BJ (cell line): Measurements from ENCODE around the gene DLG2. TPM values are rescaled to one million over a fixed set of nuclear protein-coding genes. Genes with fewer than 3 reads are reported as not detected.
"Not testable (repeated sequence)": the region's sequence is repeated elsewhere in the genome, so short reads cannot be mapped to it uniquely, and the experiment has no call there.

ENCODE experiments used
- CTCF ChIA-PET: fragments of 350-600 bp; formaldehyde crosslinking; extraction: SDS; loops from one replicate; lab custom pipeline; 2021; ENCODE audit warnings: antibody characterized with exemption, inconsistent platforms; lab: Yijun Ruan, JAX
- POLR2A ChIA-PET: fragments of 300-600 bp; sonication (Branson Sonifier 250); formaldehyde crosslinking; extraction: SDS; loops from one replicate; lab custom pipeline; 2021; ENCODE audit warnings: antibody characterized with exemption; lab: Charles Lee
- DNase-seq: peaks from one replicate; pipeline ENCODE4 v3.0.0-alpha.2; 2011; ENCODE audit warnings: low read depth
- H3K27me3 ChIP-seq: 2 replicates; pipeline ENCODE4 v1.6.0; 2011; ENCODE audit warnings: low read length; ENCODE audit not compliant: control insufficient read depth, insufficient read depth
- H3K36me3 ChIP-seq: 2 replicates; pipeline ENCODE4 v1.5.1; 2011; ENCODE audit warnings: low read length; ENCODE audit not compliant: control insufficient read depth, insufficient read depth
- H3K4me3 ChIP-seq: 2 replicates; pipeline ENCODE4 v1.5.1; 2011; ENCODE audit warnings: low read depth, mild to moderate bottlenecking, control low read depth, low read length
- polyA plus RNA-seq: library from polyadenylated mRNA; depleted of rRNA; stranded (reverse); fragments of >200 nt; gene quantifications from 2 replicates; pipeline ENCODE4 v1.2.3, GENCODE V29; 2011
- TF ChIP-seq, protein P1 (sequence below): IDR thresholded peaks from 2 replicates; pipeline ENCODE4 v1.5.1; 2011; ENCODE audit warnings: low read depth, mild to moderate bottlenecking, control low read depth, inconsistent platforms, low read length, moderate library complexity; ENCODE audit not compliant: insufficient read depth

DLG2 gene
- polyA plus RNA-seq, 1 experiment: 0.28 TPM

DNA sequence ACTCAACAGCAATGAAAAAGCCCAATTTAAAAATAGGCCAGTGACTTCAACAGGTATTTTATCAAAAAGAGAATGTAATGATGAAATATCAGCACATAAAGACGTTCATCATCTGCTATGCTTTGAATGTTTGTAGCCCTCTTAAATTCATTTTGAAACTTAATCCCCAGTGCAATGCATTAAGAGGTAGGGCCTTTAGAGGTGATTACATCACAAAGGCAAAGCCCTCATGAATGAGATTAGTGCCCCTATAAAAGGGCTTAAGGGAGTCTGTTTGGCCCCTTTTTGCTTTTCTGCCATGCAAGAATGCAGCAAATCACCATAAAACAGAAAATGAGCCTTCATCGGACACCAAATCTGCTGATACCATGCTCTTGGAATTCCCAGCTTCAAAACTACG is 637.0 kb downstream of the DLG2 start:
- H3K4me3 ChIP-seq: no peak overlapping the region
- no peaks in the 10 kb centered on the region for H3K36me3 ChIP-seq
- ChIA-PET CTCF (no interaction called here), POLR2A (no interaction called here)
- no peaks in the 10 kb centered on the region for H3K27me3 ChIP-seq
- no peak for DNase-seq
- TF ChIP-seq, protein P1, sequence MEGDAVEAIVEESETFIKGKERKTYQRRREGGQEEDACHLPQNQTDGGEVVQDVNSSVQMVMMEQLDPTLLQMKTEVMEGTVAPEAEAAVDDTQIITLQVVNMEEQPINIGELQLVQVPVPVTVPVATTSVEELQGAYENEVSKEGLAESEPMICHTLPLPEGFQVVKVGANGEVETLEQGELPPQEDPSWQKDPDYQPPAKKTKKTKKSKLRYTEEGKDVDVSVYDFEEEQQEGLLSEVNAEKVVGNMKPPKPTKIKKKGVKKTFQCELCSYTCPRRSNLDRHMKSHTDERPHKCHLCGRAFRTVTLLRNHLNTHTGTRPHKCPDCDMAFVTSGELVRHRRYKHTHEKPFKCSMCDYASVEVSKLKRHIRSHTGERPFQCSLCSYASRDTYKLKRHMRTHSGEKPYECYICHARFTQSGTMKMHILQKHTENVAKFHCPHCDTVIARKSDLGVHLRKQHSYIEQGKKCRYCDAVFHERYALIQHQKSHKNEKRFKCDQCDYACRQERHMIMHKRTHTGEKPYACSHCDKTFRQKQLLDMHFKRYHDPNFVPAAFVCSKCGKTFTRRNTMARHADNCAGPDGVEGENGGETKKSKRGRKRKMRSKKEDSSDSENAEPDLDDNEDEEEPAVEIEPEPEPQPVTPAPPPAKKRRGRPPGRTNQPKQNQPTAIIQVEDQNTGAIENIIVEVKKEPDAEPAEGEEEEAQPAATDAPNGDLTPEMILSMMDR: no peak

DNA sequence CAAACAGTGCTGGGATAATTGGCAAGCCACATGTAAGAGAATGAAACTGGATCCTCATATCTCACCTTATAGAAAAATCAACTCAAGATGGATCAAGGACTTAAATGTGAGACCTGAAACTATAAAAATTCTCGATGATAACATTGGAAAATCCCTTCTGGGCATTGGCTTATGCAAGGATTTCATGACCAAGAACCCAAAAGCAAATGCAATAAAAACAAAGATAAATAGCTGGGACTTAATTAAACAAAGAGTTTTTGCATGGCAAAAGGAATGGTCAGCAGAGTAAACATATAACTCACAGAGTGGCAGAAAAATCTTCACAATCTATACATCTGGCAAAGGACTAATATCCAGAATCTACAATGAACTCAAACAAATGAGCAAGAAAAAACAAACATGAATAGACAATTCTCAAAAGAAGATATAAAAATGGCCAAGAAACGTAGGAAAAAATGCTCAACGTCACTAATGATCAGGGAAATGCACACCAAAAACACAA is 639.4 kb downstream of the DLG2 start:
- POLR2A ChIA-PET, DNase-seq, CTCF ChIA-PET, H3K36me3 ChIP-seq, H3K4me3 ChIP-seq, H3K27me3 ChIP-seq: not testable (repeated sequence)

DNA sequence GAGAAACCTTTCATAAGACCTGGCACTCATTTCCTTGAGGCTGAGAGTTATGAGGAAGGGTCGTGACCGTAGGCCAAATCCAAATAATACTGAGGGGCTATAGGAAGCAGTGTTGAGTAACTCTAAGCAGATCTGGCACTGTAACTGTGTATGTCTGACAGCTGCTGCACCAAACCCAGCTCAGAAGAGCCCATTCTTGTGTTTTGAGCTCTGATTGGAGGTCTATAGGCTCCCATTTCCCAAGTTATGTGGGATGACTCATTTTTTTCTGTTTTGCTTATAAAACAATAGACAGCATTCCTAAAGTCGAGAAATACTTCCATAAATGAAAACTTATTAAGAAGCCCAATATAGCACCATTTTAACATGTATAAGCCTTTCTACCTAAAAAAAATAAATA is 645.8 kb downstream of the DLG2 start:
- H3K36me3 ChIP-seq: no peaks in the 10 kb centered on the region
- TF ChIP-seq, protein P1: no peak
- ChIA-PET CTCF (interaction anchor here (0.6 kb wide), 1 partner anchor 45 kb away, joined by 3 read pairs; no protein-coding TSS in a partner anchor), POLR2A (no interaction called here)
- DNase-seq: no peak
- H3K4me3 ChIP-seq: no peak overlapping the region
- no peaks in the 10 kb centered on the region for H3K27me3 ChIP-seq

DNA sequence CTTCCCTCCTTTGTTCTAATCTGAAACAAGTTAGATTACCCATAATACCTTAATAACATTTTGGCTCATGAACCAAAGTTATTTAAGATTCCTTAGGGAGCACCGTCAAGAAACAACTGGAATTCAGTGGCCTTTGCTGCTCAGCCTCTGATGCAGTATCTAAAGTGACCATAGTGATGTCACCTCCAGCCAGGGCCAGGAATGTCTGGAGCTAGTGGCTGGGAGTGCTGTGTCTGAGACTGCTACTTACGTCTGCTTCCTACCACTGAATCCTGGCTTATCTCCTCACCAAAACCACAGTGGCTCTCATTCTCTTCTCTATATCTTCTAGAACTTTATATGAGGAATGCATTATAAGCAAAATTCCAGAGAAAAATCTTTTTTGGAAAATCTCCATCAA is 658.0 kb downstream of the DLG2 start:
- Histone ChIP-seq H3K27me3 (no peaks in the 10 kb centered on the region), H3K4me3 (no peak overlapping the region), H3K36me3 (no peaks in the 10 kb centered on the region)
- TF ChIP-seq, protein P1: no peak
- no peak for DNase-seq
- POLR2A ChIA-PET: no interaction called here
- CTCF ChIA-PET: interaction anchor here (0.8 kb wide), 1 partner anchor 24 kb away, joined by 3 read pairs; no protein-coding TSS in a partner anchor

DNA sequence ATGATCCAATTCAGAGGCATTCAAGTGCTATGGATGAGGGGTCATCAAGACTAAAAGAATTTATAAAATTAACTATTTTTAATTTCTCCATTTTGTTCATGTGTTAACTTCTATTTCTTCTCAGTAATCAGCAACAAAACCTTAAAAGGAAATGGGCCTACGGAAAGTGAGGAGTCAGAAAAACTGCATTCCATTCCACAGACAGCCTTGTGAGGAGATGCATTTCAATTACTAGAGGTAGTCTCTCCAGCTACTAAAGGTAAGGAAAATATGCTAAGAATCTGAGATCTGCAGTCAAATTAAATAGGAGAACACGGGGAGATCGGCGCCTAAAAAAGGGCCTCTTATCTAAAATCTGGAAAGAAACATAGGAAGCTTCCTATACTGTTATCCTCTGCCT is 661.7 kb downstream of the DLG2 start:
- POLR2A ChIA-PET: no interaction called here

DNA sequence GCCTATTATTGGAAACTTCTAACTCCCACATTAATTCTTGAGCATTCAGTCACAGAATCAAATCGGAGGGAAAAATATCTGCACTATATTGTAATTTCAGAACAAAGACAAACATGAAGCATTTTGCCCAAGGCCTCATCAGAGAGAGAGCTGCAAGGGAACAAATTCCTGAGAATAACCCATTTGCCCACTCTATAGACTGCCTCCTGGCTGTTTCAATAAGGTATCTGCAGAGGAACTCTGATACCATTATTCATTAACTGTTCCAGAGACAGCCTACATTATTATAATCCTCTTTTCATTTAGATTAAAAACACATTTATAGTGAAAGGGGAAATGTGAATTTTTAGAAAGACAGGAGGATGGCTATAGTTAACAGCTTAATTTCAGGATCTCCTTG is 663.9 kb downstream of the DLG2 start:
- Histone ChIP-seq H3K4me3 (no peak overlapping the region), H3K27me3 (no peaks in the 10 kb centered on the region), H3K36me3 (no peaks in the 10 kb centered on the region)
- TF ChIP-seq, protein P1: no peak
- ChIA-PET POLR2A (no interaction called here), CTCF (interaction anchor here (0.9 kb wide), 1 partner anchor 9 kb away, joined by 3 read pairs; no protein-coding TSS in a partner anchor)
- DNase-seq: no peak

More for the DNA sequence above, 661.7 kb downstream of the DLG2 start:
- H3K4me3 ChIP-seq: no peak overlapping the region
- TF ChIP-seq, protein P1: no peak
- CTCF ChIA-PET: no interaction called here
- H3K27me3 ChIP-seq: no peaks in the 10 kb centered on the region
- no peaks in the 10 kb centered on the region for H3K36me3 ChIP-seq
- no peak for DNase-seq
